HG03025 (cell line): ENCODE results near the gene C10orf53.
"Not testable (repeated sequence)": the region's sequence is repeated elsewhere in the genome, so short reads cannot be mapped to it uniquely, and the experiment has no call there.

ENCODE experiments used
- ATAC-seq: cut with Tn5 transposase; IDR thresholded peaks from one replicate; pipeline ENCODE4 v1.9.1; 2021; ENCODE audit warnings: mild to moderate bottlenecking, moderate library complexity; ENCODE audit not compliant: unreplicated experiment, low FRiP score

C10orf53 gene

GRCh38 chr10:49686651-49687050, 7.2 kb downstream of the C10orf53 start:
- ATAC-seq = no peak

GRCh38 chr10:49688261-49688846, 8.9 kb downstream of the C10orf53 start:
- ATAC-seq = no peak

GRCh38 chr10:49688920-49689319, 9.5 kb downstream of the C10orf53 start:
- ATAC-seq = no peak

GRCh38 chr10:49689882-49690510, 10.5 kb downstream of the C10orf53 start:
- no peak for ATAC-seq

- no peak for ATAC-seq
Measured at GRCh38 chr10:49690698-49691356, 11.4 kb downstream of the C10orf53 start.

- ATAC-seq = no peak
Measured at GRCh38 chr10:49691588-49691987, 12.1 kb downstream of the C10orf53 start.

GRCh38 chr10:49694466-49694865, 15.0 kb downstream of the C10orf53 start:
- no peak for ATAC-seq

GRCh38 chr10:49696311-49696710, 16.9 kb downstream of the C10orf53 start:
- ATAC-seq = no peak

- ATAC-seq = no peak
Measured at GRCh38 chr10:49698679-49699078, 19.2 kb downstream of the C10orf53 start.

- ATAC-seq = no peak
Measured at GRCh38 chr10:49700211-49700610, 20.8 kb downstream of the C10orf53 start.

GRCh38 chr10:49700997-49701396, 21.5 kb downstream of the C10orf53 start:
- ATAC-seq = no peak

GRCh38 chr10:49707585-49707984, 28.1 kb downstream of the C10orf53 start:
- no peak for ATAC-seq

GRCh38 chr10:49709934-49710333, 30.5 kb downstream of the C10orf53 start:
- ATAC-seq = no peak

- no peak for ATAC-seq
Measured at GRCh38 chr10:49710966-49711365, 31.5 kb downstream of the C10orf53 start.

- no peak for ATAC-seq
Measured at GRCh38 chr10:49711481-49711880, 32.0 kb downstream of the C10orf53 start.

GRCh38 chr10:49713266-49713665, 33.8 kb downstream of the C10orf53 start:
- ATAC-seq = no peak

- not testable (repeated sequence) for ATAC-seq
Measured at GRCh38 chr10:49715157-49715556, 35.7 kb downstream of the C10orf53 start.

- no peak for ATAC-seq
Measured at GRCh38 chr10:49726593-49726992, 47.1 kb downstream of the C10orf53 start.

- ATAC-seq = no peak
Measured at GRCh38 chr10:49733866-49734265, 54.4 kb downstream of the C10orf53 start.

- ATAC-seq = no peak
Measured at GRCh38 chr10:49734676-49735075, 55.2 kb downstream of the C10orf53 start.

GRCh38 chr10:49735161-49735560, 55.7 kb downstream of the C10orf53 start:
- no peak for ATAC-seq
